NB4 (cell line): ENCODE results near the gene HNMT.

Source experiments
- DNase-seq: peaks from one replicate; pipeline ENCODE4 v3.0.0; 2010; ENCODE audit warnings: low read depth
- H3K4me3 ChIP-seq: one replicate; pipeline ENCODE4 v1.5.1; 2011; ENCODE audit warnings: mild to moderate bottlenecking, low read depth, low read length, moderate library complexity
- CTCF ChIP-seq: IDR thresholded peaks from one replicate; pipeline ENCODE4 v1.5.1; 2012; ENCODE audit warnings: low read depth, low read length
- MYC ChIP-seq: IDR thresholded peaks from 2 replicates; pipeline ENCODE4 v1.6.1; 2011; ENCODE audit warnings: low read depth, low read length
- POLR2A ChIP-seq: IDR thresholded peaks from 2 replicates; pipeline ENCODE4 v1.6.1; 2011; ENCODE audit warnings: mild to moderate bottlenecking; ENCODE audit not compliant: insufficient read length; ENCODE audit errors: extremely low read depth
- TF ChIP-seq, protein P1 (sequence below): IDR thresholded peaks from 2 replicates; pipeline ENCODE4 v1.6.1; 2011; ENCODE audit warnings: low read depth, low read length

The HNMT gene

GRCh38 chr2:138003411-138003810, 39.1 kb downstream of the HNMT start:
- TF ChIP-seq POLR2A (no peak), MYC (no peak), CTCF (no peak)
- TF ChIP-seq, protein P1, sequence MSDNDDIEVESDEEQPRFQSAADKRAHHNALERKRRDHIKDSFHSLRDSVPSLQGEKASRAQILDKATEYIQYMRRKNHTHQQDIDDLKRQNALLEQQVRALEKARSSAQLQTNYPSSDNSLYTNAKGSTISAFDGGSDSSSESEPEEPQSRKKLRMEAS = no peak
- no peak overlapping the region for H3K4me3 ChIP-seq
- no peak for DNase-seq

DNA sequence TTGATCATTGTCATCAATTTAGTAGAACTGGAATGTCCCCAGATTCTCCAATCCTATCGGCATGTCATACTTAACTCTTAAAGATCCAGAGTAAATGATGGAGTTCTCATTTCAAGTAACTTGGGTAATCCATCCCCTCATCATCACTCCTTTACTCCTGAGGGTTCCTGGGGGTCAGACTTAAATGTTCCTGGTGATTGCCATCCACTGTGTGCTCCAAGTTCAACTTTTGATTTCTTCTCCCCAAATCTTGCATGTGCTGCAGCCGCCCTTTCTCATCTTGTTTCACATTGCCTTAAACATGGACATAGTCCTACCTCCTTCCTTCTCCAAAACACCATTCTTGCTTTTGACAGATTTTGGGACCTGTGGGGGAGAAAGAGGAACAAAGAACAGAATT, 43.2 kb downstream of the HNMT start:
- no peak for TF ChIP-seq POLR2A
- TF ChIP-seq, protein P1 = no peak
- TF ChIP-seq MYC = no peak
- TF ChIP-seq CTCF = no peak
- no peak overlapping the region for H3K4me3 ChIP-seq
- DNase-seq = no peak

- no peak overlapping the region for H3K4me3 ChIP-seq
- TF ChIP-seq POLR2A (no peak), MYC (no peak), CTCF (no peak)
- TF ChIP-seq, protein P1 = no peak
- no peak for DNase-seq
Measured at GRCh38 chr2:138009622-138010021, 45.3 kb downstream of the HNMT start.

DNA sequence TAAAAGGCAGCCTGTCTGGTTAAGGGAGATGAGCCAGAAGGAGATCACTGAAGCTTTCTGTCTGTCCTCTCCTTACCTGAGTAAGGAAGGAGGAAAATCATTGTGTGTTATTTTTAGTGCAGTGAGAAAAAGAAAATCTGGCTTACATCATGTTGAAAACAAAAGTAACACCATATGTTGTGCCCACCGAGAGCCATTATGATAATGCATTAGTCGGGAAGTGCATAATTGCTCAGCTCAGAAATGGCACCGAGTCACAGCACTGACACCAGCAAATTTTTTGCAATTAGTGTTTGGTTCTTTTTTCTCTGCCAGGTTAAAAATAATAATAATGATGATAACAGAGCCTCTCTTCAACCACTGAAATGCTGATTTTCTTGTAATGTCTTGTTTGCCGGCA, 46.6 kb downstream of the HNMT start:
- H3K4me3 ChIP-seq = no peak overlapping the region
- DNase-seq = no peak
- TF ChIP-seq POLR2A (no peak), CTCF (no peak), MYC (no peak)
- TF ChIP-seq, protein P1 = no peak

GRCh38 chr2:138012082-138012481, 47.8 kb downstream of the HNMT start:
- H3K4me3 ChIP-seq = no peak overlapping the region
- TF ChIP-seq POLR2A (no peak), MYC (no peak)

GRCh38 chr2:138012968-138013367, 48.7 kb downstream of the HNMT start:
- TF ChIP-seq, protein P1 = no peak
- TF ChIP-seq POLR2A (no peak), CTCF (no peak), MYC (no peak)
- H3K4me3 ChIP-seq = no peak overlapping the region

More at GRCh38 chr2:138012082-138012481, 47.8 kb downstream of the HNMT start:
- no peak for DNase-seq

More at GRCh38 chr2:138012968-138013367, 48.7 kb downstream of the HNMT start:
- DNase-seq = no peak
